SH-SY5Y (cell line): ENCODE measurements around the gene TMEM115.

Experiments
- GATA2 ChIP-seq: IDR thresholded peaks from 2 replicates; pipeline ENCODE4 v1.6.1; 2011; ENCODE audit warnings: mild to moderate bottlenecking, low read depth, low read length
- GATA3 ChIP-seq: IDR thresholded peaks from 2 replicates; pipeline ENCODE4 v1.6.1; 2011; ENCODE audit warnings: low read depth, mild to moderate bottlenecking, low read length, moderate library complexity

DNA sequence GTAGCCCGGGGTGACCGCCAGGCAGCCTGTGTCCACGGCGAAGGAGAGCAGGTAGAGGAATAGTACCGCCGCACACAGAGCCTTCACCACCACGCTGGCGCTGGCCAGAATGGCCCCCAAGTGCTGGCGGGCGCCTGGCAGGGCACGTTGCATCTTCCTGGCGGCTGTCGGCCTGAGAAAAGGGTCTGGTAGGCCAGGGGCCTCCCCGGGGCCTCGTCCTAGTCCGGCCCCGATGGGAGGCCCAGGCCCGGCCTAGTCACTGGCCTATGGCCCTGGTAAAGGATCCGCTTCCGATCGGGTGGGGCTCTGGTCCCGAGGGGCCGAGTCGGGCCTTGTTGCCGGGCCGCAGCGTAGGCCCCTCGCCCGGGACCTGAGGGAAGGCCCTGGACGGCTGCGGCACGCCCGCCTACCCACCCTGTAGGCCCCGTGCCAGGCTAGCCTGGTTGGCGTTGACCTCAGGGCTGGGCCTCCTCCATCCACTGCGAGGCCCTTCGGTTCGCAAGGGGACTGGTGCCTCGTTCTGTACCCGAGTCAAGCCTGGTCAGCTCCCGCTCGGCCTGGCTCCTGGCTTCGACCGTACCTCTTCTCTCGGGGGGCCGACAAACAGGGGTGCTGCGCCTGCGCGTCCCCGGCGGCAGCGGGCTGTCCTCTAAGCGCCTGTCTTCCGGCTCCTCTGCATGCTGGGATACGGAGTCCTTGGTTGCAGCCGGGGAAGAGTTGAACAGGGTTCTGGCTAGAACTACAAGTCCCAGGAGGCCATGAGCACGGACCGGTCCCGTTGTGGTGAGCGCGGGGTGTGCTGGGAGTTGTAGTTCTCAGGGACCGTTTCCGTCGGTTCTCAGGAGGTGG lies at the start of gene TMEM115:
- TF ChIP-seq GATA2 = no peak
- TF ChIP-seq GATA3 = no peak
